Fibroblast of the aortic adventitia (primary cell): ENCODE measurements around the gene ILKAP. TPM values are rescaled to one million over a fixed set of nuclear protein-coding genes. Genes with fewer than 3 reads are reported as not detected.
A peak's percentile ranks its signal among the peaks of the same experiment; 100 is the strongest.

ENCODE experiments used
- DNase-seq: peaks from one replicate; pipeline ENCODE4 v3.0.0-alpha.2; 2010; ENCODE audit warnings: low read depth
- H3K4me3 ChIP-seq: 2 replicates; pipeline ENCODE4 v1.5.1; 2011; ENCODE audit warnings: low read depth, mild to moderate bottlenecking, control low read depth, low read length, moderate library complexity
- CTCF ChIP-seq: IDR thresholded peaks from 2 replicates; pipeline ENCODE4 v1.5.1; 2011; ENCODE audit warnings: mild to moderate bottlenecking, low read length, control low read depth, inconsistent platforms; ENCODE audit not compliant: insufficient read depth
- total RNA-seq: library from RNA; depleted of rRNA; stranded (reverse); fragments of >200 nt; gene quantifications from 2 replicates; pipeline ENCODE4 v1.2.3, GENCODE V29; 2012; ENCODE audit warnings: low replicate concordance

ILKAP gene
- total RNA-seq, 1 donor: 19.0 TPM

GRCh38 chr2:238121511-238122286 is 81.8 kb downstream of the ILKAP start:
- no peak for DNase-seq
- no peak for TF ChIP-seq CTCF
- no peak overlapping the region for H3K4me3 ChIP-seq

GRCh38 chr2:238120463-238121298 is 82.8 kb downstream of the ILKAP start:
- TF ChIP-seq CTCF: no peak
- DNase-seq: peak; percentile 8
- H3K4me3 ChIP-seq: no peak overlapping the region

Other genes with a start within 250 kb of the ILKAP start
- gene UBE2F, start 236.7 kb downstream of the ILKAP start, total RNA-seq: 49.8 and 57.6 TPM in 2 replicates
- gene SCLY, start 142.7 kb downstream of the ILKAP start, total RNA-seq: 2.6 and 13.0 TPM in 2 replicates
- 1.4 and 2.4 TPM in 2 replicates for gene ESPNL, start 103.4 kb downstream of the ILKAP start, total RNA-seq
- 0.09 and 0.33 TPM in 2 replicates for gene KLHL30, start 65.0 kb downstream of the ILKAP start, total RNA-seq
- gene ERFE, start 44.7 kb downstream of the ILKAP start, total RNA-seq: 2.8 and 3.4 TPM in 2 replicates
- gene HES6, start 36.3 kb upstream of the ILKAP start, total RNA-seq: 1.6 and 6.6 TPM in 2 replicates
- 1.9 and 10.8 TPM in 2 replicates for gene PER2, start 84.9 kb upstream of the ILKAP start, total RNA-seq
- gene TRAF3IP1, start 116.8 kb upstream of the ILKAP start, total RNA-seq: 8.4 and 15.9 TPM in 2 replicates
- 18.5 and 45.5 TPM in 2 replicates for gene ASB1, start 223.2 kb upstream of the ILKAP start, total RNA-seq